Naive B cell (primary cell): ENCODE data around the gene BLOC1S3. TPM values are rescaled to one million over a fixed set of nuclear protein-coding genes. Genes with fewer than 3 reads are reported as not detected.
A peak's percentile ranks its signal among the peaks of the same experiment; 100 is the strongest.
"Not testable (repeated sequence)": the region's sequence is repeated elsewhere in the genome, so short reads cannot be mapped to it uniquely, and the experiment has no call there.

Experiments used
- ATAC-seq, 2 donors: fragments of 150-1000 bp; cut with Tn5 transposase; 2 replicates each; pipeline ENCODE4 v1.10.0; 2021; ENCODE audit warnings: low read depth in 2 of 2, mild to moderate bottlenecking in 2 of 2, moderate library complexity in 2 of 2
- DNase-seq: peaks from one replicate; pipeline ENCODE4 v3.0.0; 2022
- H3K27ac Mint-ChIP-seq, 6 donors: one replicate each; pipeline ENCODE4 v1.8.0; 2020 to 2022; ENCODE audit warnings: mild to moderate bottlenecking in 6 of 6, mixed read lengths in 6 of 6, moderate library complexity in 5 of 6, inconsistent platforms in 2 of 6
- H3K27me3 Mint-ChIP-seq, 3 donors: one replicate each; pipeline ENCODE4 v1.8.0; 2021 to 2022; ENCODE audit warnings: mixed read lengths in 3 of 3, mild to moderate bottlenecking in 1 of 3
- H3K36me3 Mint-ChIP-seq, 2 donors: one replicate each; pipeline ENCODE4 v1.8.0; 2020 to 2022; ENCODE audit warnings: mixed read lengths in 2 of 2, inconsistent platforms in 1 of 2, mild to moderate bottlenecking in 1 of 2
- H3K4me1 Mint-ChIP-seq, 3 donors: one replicate each; pipeline ENCODE4 v1.8.0; 2020 to 2022; ENCODE audit warnings: mixed read lengths in 3 of 3, inconsistent platforms in 1 of 3, mild to moderate bottlenecking in 1 of 3, moderate library complexity in 1 of 3
- H3K4me3 Mint-ChIP-seq, 8 donors: one replicate each; pipeline ENCODE4 v1.8.0; 2020 to 2022; ENCODE audit warnings: mild to moderate bottlenecking in 8 of 8, mixed read lengths in 8 of 8, moderate library complexity in 8 of 8, inconsistent platforms in 2 of 8
- H3K9me3 Mint-ChIP-seq, 7 donors: one replicate each; pipeline ENCODE4 v1.8.0; 2020 to 2022; ENCODE audit warnings: mixed read lengths in 7 of 7, mild to moderate bottlenecking in 5 of 7, inconsistent platforms in 2 of 7, moderate library complexity in 1 of 7
- polyA plus RNA-seq, 6 donors: library from polyadenylated mRNA; unstranded; fragments of 300-500 nt; fragmentation: Illumina TruSeq; gene quantifications; one replicate each; pipeline ENCODE4 v1.2.3, GENCODE V29; 2021; ENCODE audit warnings: low read depth in 6 of 6

Gene BLOC1S3
- polyA plus RNA-seq, 6 donors from 2014 or later, result 9.1 to 24.5 (median 13.6) TPM

- peaks cover 19 to 69% (median 65%) of the 10 kb centered on the region in 3 donors for H3K27me3 Mint-ChIP-seq
- no peak for ATAC-seq
Observed at GRCh38 chr19:45217193-45217956, 38.8 kb downstream of the BLOC1S3 start.

GRCh38 chr19:45217957-45218334 is 39.4 kb downstream of the BLOC1S3 start:
- Mint-ChIP-seq H3K9me3 (peaks cover 0 to 1% (median 0%) of the 10 kb centered on the region in 7 donors), H3K4me1 (peaks cover 6 to 8% (median 6%) of the 10 kb centered on the region in 3 donors), H3K36me3 (peaks cover 0 to 12% of the 10 kb centered on the region in 2 donors), H3K27ac (no peak overlapping the region), H3K27me3 (peaks cover 24 to 69% (median 64%) of the 10 kb centered on the region in 3 donors), H3K4me3 (no peak overlapping the region)
- no peak for DNase-seq
- no peak for ATAC-seq

More at GRCh38 chr19:45217193-45217956, 38.8 kb downstream of the BLOC1S3 start:
- peaks cover 6 to 8% (median 6%) of the 10 kb centered on the region in 3 donors for H3K4me1 Mint-ChIP-seq
- no peak for DNase-seq
- no peak overlapping the region for H3K4me3 Mint-ChIP-seq
- H3K9me3 Mint-ChIP-seq, result peaks cover 0 to 1% (median 0%) of the 10 kb centered on the region in 7 donors
- H3K27ac Mint-ChIP-seq, result no peak overlapping the region
- peaks cover 0 to 12% of the 10 kb centered on the region in 2 donors for H3K36me3 Mint-ChIP-seq

GRCh38 chr19:45218426-45218825 is 39.8 kb downstream of the BLOC1S3 start:
- DNase-seq (no peak), ATAC-seq (no peak)
- Mint-ChIP-seq H3K27ac (peak overlapping the region in 1 of 6 donors; percentile 84), H3K9me3 (peaks cover 0 to 1% (median 0%) of the 10 kb centered on the region in 7 donors), H3K4me1 (peaks cover 6 to 8% (median 6%) of the 10 kb centered on the region in 3 donors), H3K4me3 (no peak overlapping the region), H3K36me3 (peaks cover 0 to 8% of the 10 kb centered on the region in 2 donors), H3K27me3 (peaks cover 24 to 66% (median 59%) of the 10 kb centered on the region in 3 donors)

GRCh38 chr19:45218911-45219743 is 40.5 kb downstream of the BLOC1S3 start:
- H3K27me3 Mint-ChIP-seq, result peaks cover 20 to 64% (median 59%) of the 10 kb centered on the region in 3 donors
- no peak for ATAC-seq
- H3K9me3 Mint-ChIP-seq, result peaks cover 0 to 1% (median 0%) of the 10 kb centered on the region in 7 donors

GRCh38 chr19:45222724-45223123 is 44.1 kb downstream of the BLOC1S3 start:
- no peak for DNase-seq
- Mint-ChIP-seq H3K36me3 (no peaks in the 10 kb centered on the region), H3K27me3 (peaks cover 17 to 65% (median 38%) of the 10 kb centered on the region in 3 donors), H3K9me3 (peaks cover 0 to 2% (median 0%) of the 10 kb centered on the region in 7 donors), H3K4me1 (no peaks in the 10 kb centered on the region), H3K4me3 (no peak overlapping the region), H3K27ac (peak overlapping the region in 1 of 6 donors; percentile 39)
- ATAC-seq, result no peak

More at GRCh38 chr19:45218911-45219743, 40.5 kb downstream of the BLOC1S3 start:
- H3K4me3 Mint-ChIP-seq, result no peak overlapping the region
- peak overlapping the region in 1 of 6 donors; percentile 47 for H3K27ac Mint-ChIP-seq
- H3K36me3 Mint-ChIP-seq, result peaks cover 0 to 1% of the 10 kb centered on the region in 2 donors
- DNase-seq, result no peak
- H3K4me1 Mint-ChIP-seq, result peaks cover 6 to 8% (median 6%) of the 10 kb centered on the region in 3 donors

GRCh38 chr19:45223879-45224278 is 45.3 kb downstream of the BLOC1S3 start:
- no peaks in the 10 kb centered on the region for H3K36me3 Mint-ChIP-seq
- no peak overlapping the region for H3K4me3 Mint-ChIP-seq
- peaks cover 17 to 62% (median 29%) of the 10 kb centered on the region in 3 donors for H3K27me3 Mint-ChIP-seq
- ATAC-seq (no peak), DNase-seq (no peak)
- no peak overlapping the region for H3K27ac Mint-ChIP-seq
- H3K4me1 Mint-ChIP-seq, result no peaks in the 10 kb centered on the region
- peaks cover 0 to 2% (median 0%) of the 10 kb centered on the region in 7 donors for H3K9me3 Mint-ChIP-seq

GRCh38 chr19:45224645-45225044 is 46.1 kb downstream of the BLOC1S3 start:
- Mint-ChIP-seq H3K4me3 (no peak overlapping the region), H3K4me1 (no peaks in the 10 kb centered on the region), H3K27ac (no peak overlapping the region), H3K36me3 (no peaks in the 10 kb centered on the region), H3K9me3 (peaks cover 0 to 2% (median 0%) of the 10 kb centered on the region in 7 donors), H3K27me3 (peaks cover 13 to 62% (median 28%) of the 10 kb centered on the region in 3 donors)
- ATAC-seq (no peak), DNase-seq (no peak)

GRCh38 chr19:45229056-45229455 is 50.5 kb downstream of the BLOC1S3 start:
- not testable (repeated sequence) for ATAC-seq, H3K9me3 Mint-ChIP-seq, H3K27ac Mint-ChIP-seq, DNase-seq, H3K36me3 Mint-ChIP-seq, H3K4me3 Mint-ChIP-seq, H3K4me1 Mint-ChIP-seq
- H3K27me3 Mint-ChIP-seq, result peaks cover 11 to 51% (median 22%) of the 10 kb centered on the region in 3 donors

Other genes starting within 250 kb of the BLOC1S3 start
- not detected for gene APOC4, start 236.5 kb upstream of the BLOC1S3 start, polyA plus RNA-seq
- gene APOC2, start 232.7 kb upstream of the BLOC1S3 start, polyA plus RNA-seq, result not detected
- gene CLPTM1, start 223.4 kb upstream of the BLOC1S3 start, polyA plus RNA-seq, result 10 to 100 TPM; 17.5 to 27.2 (median 20.1) TPM
- 10 to 100 TPM; 29.8 to 72.6 (median 64.7) TPM for gene RELB, start 177.3 kb upstream of the BLOC1S3 start, polyA plus RNA-seq
- 10 to 100 TPM in 2 of 6 donors, 1 to 10 TPM in 4; 6.5 to 30.2 (median 9.7) TPM for gene CLASRP, start 139.7 kb upstream of the BLOC1S3 start, polyA plus RNA-seq
- gene ZNF296, start 102.3 kb upstream of the BLOC1S3 start, polyA plus RNA-seq, result 10 to 100 TPM in 5 of 6 donors, 1 to 10 TPM in 1; 7.2 to 35.9 (median 13.7) TPM
- 100 to 1,000 TPM in 4 of 6 donors, 10 to 100 TPM in 2; 86.8 to 138 (median 102) TPM for gene GEMIN7, start 99.5 kb upstream of the BLOC1S3 start, polyA plus RNA-seq
- gene PPP1R37, start 85.6 kb upstream of the BLOC1S3 start, polyA plus RNA-seq, result 1 to 10 TPM in 1 of 6 donors, under 1 TPM in 4, not detected in 1; 0.20 to 1.4 (median 0.32) TPM
- not detected for gene NKPD1, start 17.8 kb upstream of the BLOC1S3 start, polyA plus RNA-seq
- 100 to 1,000 TPM; 114 to 248 (median 134) TPM for gene TRAPPC6A, start 547 bp upstream of the BLOC1S3 start, polyA plus RNA-seq
- not detected for gene EXOC3L2, start 66.6 kb downstream of the BLOC1S3 start, polyA plus RNA-seq
- gene MARK4, start 72.5 kb downstream of the BLOC1S3 start, polyA plus RNA-seq, result 1 to 10 TPM in 1 of 6 donors, under 1 TPM in 4, not detected in 1; 0.35 to 2.7 (median 0.82) TPM
- gene CKM, start 144.1 kb downstream of the BLOC1S3 start, polyA plus RNA-seq, result not detected
- not detected for gene KLC3, start 162.0 kb downstream of the BLOC1S3 start, polyA plus RNA-seq
- 1 to 10 TPM; 4.7 to 8.0 (median 6.7) TPM for gene ERCC2, start 191.8 kb downstream of the BLOC1S3 start, polyA plus RNA-seq
- 1 to 10 TPM in 4 of 6 donors, under 1 TPM in 1, not detected in 1; 0.29 to 4.3 (median 2.5) TPM for gene PPP1R13L, start 226.3 kb downstream of the BLOC1S3 start, polyA plus RNA-seq
- 1 to 10 TPM in 5 of 6 donors, under 1 TPM in 1; 0.49 to 8.5 (median 3.0) TPM for gene POLR1G, start 227.9 kb downstream of the BLOC1S3 start, polyA plus RNA-seq
- gene ERCC1, start 245.1 kb downstream of the BLOC1S3 start, polyA plus RNA-seq, result 10 to 100 TPM; 40.0 to 91.4 (median 46.2) TPM